ENCODE measurements around the gene MS4A12.
"Not testable (repeated sequence)": the region's sequence is repeated elsewhere in the genome, so short reads cannot be mapped to it uniquely, and the experiment has no call there.

GRCh38 chr11:60510209-60510608 is 17.6 kb downstream of the MS4A12 start:
- TF ChIP-seq, protein P1, sequence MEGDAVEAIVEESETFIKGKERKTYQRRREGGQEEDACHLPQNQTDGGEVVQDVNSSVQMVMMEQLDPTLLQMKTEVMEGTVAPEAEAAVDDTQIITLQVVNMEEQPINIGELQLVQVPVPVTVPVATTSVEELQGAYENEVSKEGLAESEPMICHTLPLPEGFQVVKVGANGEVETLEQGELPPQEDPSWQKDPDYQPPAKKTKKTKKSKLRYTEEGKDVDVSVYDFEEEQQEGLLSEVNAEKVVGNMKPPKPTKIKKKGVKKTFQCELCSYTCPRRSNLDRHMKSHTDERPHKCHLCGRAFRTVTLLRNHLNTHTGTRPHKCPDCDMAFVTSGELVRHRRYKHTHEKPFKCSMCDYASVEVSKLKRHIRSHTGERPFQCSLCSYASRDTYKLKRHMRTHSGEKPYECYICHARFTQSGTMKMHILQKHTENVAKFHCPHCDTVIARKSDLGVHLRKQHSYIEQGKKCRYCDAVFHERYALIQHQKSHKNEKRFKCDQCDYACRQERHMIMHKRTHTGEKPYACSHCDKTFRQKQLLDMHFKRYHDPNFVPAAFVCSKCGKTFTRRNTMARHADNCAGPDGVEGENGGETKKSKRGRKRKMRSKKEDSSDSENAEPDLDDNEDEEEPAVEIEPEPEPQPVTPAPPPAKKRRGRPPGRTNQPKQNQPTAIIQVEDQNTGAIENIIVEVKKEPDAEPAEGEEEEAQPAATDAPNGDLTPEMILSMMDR (IDR thresholded peaks at IDR 0.05 in 2 of 3, conservative IDR thresholded peaks at IDR 0.05 in 1 of 3; ENCODE audit: insufficient read depth in 2 of 3, low read depth in 1 of 3, low read length in 3 of 3) = not testable (repeated sequence)
- TF ChIP-seq, protein P2, sequence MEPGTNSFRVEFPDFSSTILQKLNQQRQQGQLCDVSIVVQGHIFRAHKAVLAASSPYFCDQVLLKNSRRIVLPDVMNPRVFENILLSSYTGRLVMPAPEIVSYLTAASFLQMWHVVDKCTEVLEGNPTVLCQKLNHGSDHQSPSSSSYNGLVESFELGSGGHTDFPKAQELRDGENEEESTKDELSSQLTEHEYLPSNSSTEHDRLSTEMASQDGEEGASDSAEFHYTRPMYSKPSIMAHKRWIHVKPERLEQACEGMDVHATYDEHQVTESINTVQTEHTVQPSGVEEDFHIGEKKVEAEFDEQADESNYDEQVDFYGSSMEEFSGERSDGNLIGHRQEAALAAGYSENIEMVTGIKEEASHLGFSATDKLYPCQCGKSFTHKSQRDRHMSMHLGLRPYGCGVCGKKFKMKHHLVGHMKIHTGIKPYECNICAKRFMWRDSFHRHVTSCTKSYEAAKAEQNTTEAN (CRISPR knock-in tag; IDR thresholded peaks at IDR 0.05) = not testable (repeated sequence)
- TF ChIP-seq POLR2A (conservative IDR thresholded peaks at IDR 0.05); MCM2 (IDR thresholded peaks at IDR 0.05; ENCODE audit: low read depth); ZNF583 (CRISPR knock-in tag; IDR thresholded peaks at IDR 0.05); KAT2B (IDR thresholded peaks at IDR 0.05; ENCODE audit: low read depth, low read length); RBM39 (optimal IDR thresholded peaks at IDR 0.05; ENCODE audit: low read depth, low read length); RFX7 (CRISPR knock-in tag; IDR thresholded peaks at IDR 0.05); NR3C1 (CRISPR knock-in tag; IDR thresholded peaks at IDR 0.05); MYBL2 (IDR thresholded peaks at IDR 0.05; ENCODE audit: low read depth); MYBL2 (CRISPR knock-in tag; IDR thresholded peaks at IDR 0.05; ENCODE audit: borderline replicate concordance): not testable (repeated sequence)

Measured in K562 (cell line).